NB4 (cell line): Measurements from ENCODE around the gene KIAA1217.
"Not testable (repeated sequence)": the region's sequence is repeated elsewhere in the genome, so short reads cannot be mapped to it uniquely, and the experiment has no call there.

Source experiments
- DNase-seq: peaks from one replicate; pipeline ENCODE4 v3.0.0; 2010; ENCODE audit warnings: low read depth
- H3K4me3 ChIP-seq: one replicate; pipeline ENCODE4 v1.5.1; 2011; ENCODE audit warnings: mild to moderate bottlenecking, low read depth, low read length, moderate library complexity
- CTCF ChIP-seq: IDR thresholded peaks from one replicate; pipeline ENCODE4 v1.5.1; 2012; ENCODE audit warnings: low read depth, low read length
- MAX ChIP-seq: IDR thresholded peaks from 2 replicates; pipeline ENCODE4 v1.6.1; 2011; ENCODE audit warnings: low read depth, low read length
- MYC ChIP-seq: IDR thresholded peaks from 2 replicates; pipeline ENCODE4 v1.6.1; 2011; ENCODE audit warnings: low read depth, low read length
- POLR2A ChIP-seq: IDR thresholded peaks from 2 replicates; pipeline ENCODE4 v1.6.1; 2011; ENCODE audit warnings: mild to moderate bottlenecking; ENCODE audit not compliant: insufficient read length; ENCODE audit errors: extremely low read depth

The KIAA1217 gene

GRCh38 chr10:24318517-24318916 lies 109.6 kb downstream of the KIAA1217 start:
- no peak overlapping the region for H3K4me3 ChIP-seq
- no peak for DNase-seq
- TF ChIP-seq MAX (no peak), POLR2A (no peak), MYC (no peak), CTCF (no peak)

GRCh38 chr10:24320373-24320772 lies 111.4 kb downstream of the KIAA1217 start:
- TF ChIP-seq MYC (no peak), MAX (no peak), POLR2A (no peak), CTCF (no peak)
- DNase-seq = no peak
- no peak overlapping the region for H3K4me3 ChIP-seq

GRCh38 chr10:24324651-24325050 lies 115.7 kb downstream of the KIAA1217 start:
- no peak for DNase-seq
- TF ChIP-seq MAX = no peak
- TF ChIP-seq MYC = no peak
- TF ChIP-seq POLR2A = no peak
- no peak overlapping the region for H3K4me3 ChIP-seq

GRCh38 chr10:24331457-24331856 lies 122.5 kb downstream of the KIAA1217 start:
- DNase-seq = no peak
- no peak overlapping the region for H3K4me3 ChIP-seq
- TF ChIP-seq CTCF (no peak), MYC (no peak), POLR2A (no peak)

GRCh38 chr10:24333736-24334135 lies 124.8 kb downstream of the KIAA1217 start:
- TF ChIP-seq MAX (no peak), POLR2A (no peak)

GRCh38 chr10:24334279-24334939 lies 125.5 kb downstream of the KIAA1217 start:
- no peak overlapping the region for H3K4me3 ChIP-seq
- no peak for DNase-seq
- TF ChIP-seq MAX (no peak), CTCF (no peak), POLR2A (no peak), MYC (no peak)

More at GRCh38 chr10:24333736-24334135, 124.8 kb downstream of the KIAA1217 start:
- no peak overlapping the region for H3K4me3 ChIP-seq
- no peak for DNase-seq

- H3K4me3 ChIP-seq, DNase-seq: not testable (repeated sequence)
These were observed 128.8 kb downstream of the KIAA1217 start for GRCh38 chr10:24337723-24338122.
